Activated CD4-positive, alpha-beta T cell treated with anti-CD3 and anti-CD28 coated beads for 36 hours (primary cell): ENCODE data around the gene ACKR2. TPM values are rescaled to one million over a fixed set of nuclear protein-coding genes. Genes with fewer than 3 reads are reported as not detected.
A peak's percentile ranks its signal among the peaks of the same experiment; 100 is the strongest.

Experiments
- ATAC-seq: fragments of 200-7000 bp; cut with Tn5 transposase; one replicate; pipeline ENCODE4 v1.10.0; 2021; ENCODE audit warnings: mild to moderate bottlenecking, moderate library complexity
- CTCF ChIA-PET: fragments of 350-600 bp; sonication (Branson Sonifier 250); formaldehyde crosslinking; loops from one replicate; lab custom pipeline; 2021; ENCODE audit warnings: antibody characterized with exemption; lab: Charles Lee
- POLR2A ChIA-PET: fragments of 350-600 bp; sonication (Branson Sonifier 250); formaldehyde crosslinking; loops from one replicate; lab custom pipeline; 2021; ENCODE audit warnings: antibody characterized with exemption, inconsistent platforms; lab: Charles Lee
- DNase-seq: peaks from one replicate; pipeline ENCODE4 v3.0.0-alpha.2; 2020
- H3K27ac Mint-ChIP-seq: one replicate; pipeline ENCODE4 v1.8.0; 2021; ENCODE audit warnings: mixed read lengths
- H3K27me3 Mint-ChIP-seq: one replicate; pipeline ENCODE4 v1.8.0; 2021; ENCODE audit warnings: mixed read lengths
- H3K36me3 Mint-ChIP-seq: one replicate; pipeline ENCODE4 v1.8.0; 2021; ENCODE audit warnings: low read depth, mixed read lengths
- H3K4me1 Mint-ChIP-seq: one replicate; pipeline ENCODE4 v1.8.0; 2021; ENCODE audit warnings: mixed read lengths
- H3K4me3 Mint-ChIP-seq: one replicate; pipeline ENCODE4 v1.8.0; 2021; ENCODE audit warnings: mild to moderate bottlenecking, moderate library complexity, mixed read lengths
- H3K9me3 Mint-ChIP-seq: one replicate; pipeline ENCODE4 v1.8.0; 2021; ENCODE audit warnings: low read depth, mixed read lengths
- intact Hi-C, 2 experiments: fragments of 100-400 bp; cut with DNase I in 1 of 2; cut with micrococcal nuclease in 1 of 2; formaldehyde crosslinking; loops; one replicate each; pipeline versions ENCODE4 v1.14.2 to v1.15.1; 2022 to 2024; cut with DNase I, micrococcal nuclease
- total RNA-seq, 2 experiments: library from RNA; stranded (reverse); gene quantifications; one replicate each; pipeline ENCODE4 v1.2.3, GENCODE V29; 2021

ACKR2 gene
- total RNA-seq, 2 experiments from 2014 or later = 0.64 to 0.65 TPM

- Mint-ChIP-seq H3K36me3 (no peaks in the 10 kb centered on the region), H3K27ac (no peak overlapping the region), H3K4me1 (no peaks in the 10 kb centered on the region), H3K9me3 (no peaks in the 10 kb centered on the region), H3K4me3 (no peak overlapping the region), H3K27me3 (peaks cover 3% of the 10 kb centered on the region)
- ChIA-PET POLR2A (interaction anchor here (0.6 kb wide), 1 partner anchor 391 kb away, joined by 3 read pairs; the partner anchor contains the start of gene VIPR1), CTCF (interaction anchor here (1.7 kb wide), 1 partner anchor 62 kb away, joined by 4 read pairs; no protein-coding TSS in a partner anchor)
- ATAC-seq = no peak
- DNase-seq = no peak
- intact Hi-C loops = no loop called here
These were observed 83.6 kb downstream of the ACKR2 start for GRCh38 chr3:42892807-42893206.

DNA sequence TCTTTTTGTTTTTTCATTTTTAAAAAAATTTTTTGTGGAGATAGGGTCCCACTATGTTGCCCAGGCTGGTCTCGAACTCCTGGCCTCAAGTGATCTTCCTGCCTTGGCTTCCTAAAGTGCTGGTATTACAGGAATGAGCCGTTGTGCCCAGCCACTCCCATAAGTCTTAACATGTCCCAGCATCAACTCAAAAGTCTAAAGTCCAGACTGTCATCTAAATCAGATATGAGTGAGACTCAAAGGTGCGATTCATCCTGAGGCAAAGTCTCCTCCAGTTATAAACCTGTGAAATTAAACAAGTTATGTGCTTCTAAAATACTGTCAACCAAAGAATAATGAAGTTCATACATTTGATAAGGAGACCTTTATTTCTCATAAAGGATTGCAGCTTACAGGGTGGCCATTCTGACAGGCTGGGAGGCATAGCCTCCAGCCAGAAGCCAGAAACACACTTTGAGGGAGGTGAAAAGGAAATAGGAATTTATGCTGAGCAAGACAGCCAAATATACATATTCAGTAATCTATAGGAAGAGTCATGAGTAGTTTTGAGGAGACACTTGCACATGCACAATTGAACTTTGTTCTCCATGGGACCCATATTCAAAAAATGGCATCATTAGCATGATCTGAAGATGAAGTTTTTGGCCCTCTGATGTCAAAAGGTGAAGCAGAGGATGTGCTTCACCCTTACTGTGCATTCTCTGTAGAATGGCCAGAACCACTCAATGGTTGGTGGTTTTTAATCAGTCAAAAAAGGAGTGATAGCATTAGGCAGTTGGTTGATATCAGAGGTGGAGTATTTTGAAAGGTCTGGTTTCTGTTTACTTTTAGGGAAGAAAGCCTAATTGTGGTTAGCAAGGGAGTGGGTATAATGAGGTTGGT is 85.7 kb downstream of the ACKR2 start:
- no peak for DNase-seq
- no peaks in the 10 kb centered on the region for H3K4me1 Mint-ChIP-seq
- no peak for ATAC-seq
- no peak overlapping the region for H3K4me3 Mint-ChIP-seq
- intact Hi-C loops = no loop called here
- no peaks in the 10 kb centered on the region for H3K27me3 Mint-ChIP-seq
- peak overlapping the region; percentile 15 for H3K27ac Mint-ChIP-seq
- H3K36me3 Mint-ChIP-seq = no peaks in the 10 kb centered on the region
- no peaks in the 10 kb centered on the region for H3K9me3 Mint-ChIP-seq
- POLR2A ChIA-PET = no interaction called here
- CTCF ChIA-PET = no interaction called here

- Mint-ChIP-seq H3K4me1 (no peaks in the 10 kb centered on the region), H3K4me3 (no peak overlapping the region), H3K36me3 (no peaks in the 10 kb centered on the region), H3K9me3 (no peaks in the 10 kb centered on the region), H3K27ac (no peak overlapping the region), H3K27me3 (peaks cover under 1% of the 10 kb centered on the region)
- ATAC-seq (no peak), DNase-seq (no peak)
- intact Hi-C loops = no loop called here
- CTCF ChIA-PET = no interaction called here
- POLR2A ChIA-PET = no interaction called here
These were observed 86.3 kb downstream of the ACKR2 start for GRCh38 chr3:42895580-42895868.

DNA sequence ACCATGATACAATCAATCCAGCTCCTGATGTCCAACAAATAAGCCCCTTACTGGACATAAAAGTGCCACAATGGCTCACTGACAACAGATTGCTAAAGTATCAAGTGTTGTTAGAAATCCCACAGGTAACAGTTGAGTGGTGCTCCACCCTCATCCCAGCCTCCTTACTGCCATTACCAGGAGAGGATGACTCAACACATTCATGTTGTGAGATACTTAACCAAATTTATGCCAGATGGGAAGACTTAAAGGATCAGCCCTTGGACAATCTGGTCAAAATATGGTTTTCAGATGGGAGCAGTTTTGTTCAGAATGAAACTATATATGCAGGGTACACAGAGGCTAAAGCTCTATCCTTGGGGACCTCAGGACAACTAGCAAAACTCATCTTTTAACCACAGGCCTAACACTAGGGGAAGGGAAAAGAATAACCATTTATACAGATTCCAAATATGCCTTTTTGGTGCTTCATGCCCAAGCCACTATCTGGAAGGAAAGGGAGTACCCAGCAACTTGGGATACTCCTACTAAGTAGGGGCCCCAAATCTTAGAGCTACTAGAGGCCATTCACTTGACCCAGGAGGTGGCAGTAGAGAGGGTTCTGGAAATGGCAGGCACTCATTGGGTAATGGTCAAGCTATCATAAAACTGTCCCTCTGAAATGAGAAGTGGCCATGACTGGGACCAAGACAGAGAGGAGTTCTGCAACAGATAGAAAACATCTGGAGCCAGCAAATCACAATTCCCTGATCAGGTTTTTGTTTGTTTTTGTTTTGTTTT is 89.8 kb downstream of the ACKR2 start:
- CTCF ChIA-PET = interaction anchor here (1.1 kb wide), 1 partner anchor 10 kb away, joined by 3 read pairs; no protein-coding TSS in a partner anchor
- intact Hi-C loops = no loop called here

GRCh38 chr3:42900226-42901072 is 91.2 kb downstream of the ACKR2 start:
- ATAC-seq = no peak
- POLR2A ChIA-PET = no interaction called here
- CTCF ChIA-PET = no interaction called here

More for the DNA sequence above, 89.8 kb downstream of the ACKR2 start:
- H3K27me3 Mint-ChIP-seq = peaks cover 7% of the 10 kb centered on the region
- DNase-seq (no peak), ATAC-seq (no peak)
- no peak overlapping the region for H3K4me3 Mint-ChIP-seq
- peaks cover 8% of the 10 kb centered on the region for H3K4me1 Mint-ChIP-seq
- POLR2A ChIA-PET = no interaction called here
- H3K9me3 Mint-ChIP-seq = peaks cover 4% of the 10 kb centered on the region
- H3K36me3 Mint-ChIP-seq = no peaks in the 10 kb centered on the region
- H3K27ac Mint-ChIP-seq = no peak overlapping the region

DNA sequence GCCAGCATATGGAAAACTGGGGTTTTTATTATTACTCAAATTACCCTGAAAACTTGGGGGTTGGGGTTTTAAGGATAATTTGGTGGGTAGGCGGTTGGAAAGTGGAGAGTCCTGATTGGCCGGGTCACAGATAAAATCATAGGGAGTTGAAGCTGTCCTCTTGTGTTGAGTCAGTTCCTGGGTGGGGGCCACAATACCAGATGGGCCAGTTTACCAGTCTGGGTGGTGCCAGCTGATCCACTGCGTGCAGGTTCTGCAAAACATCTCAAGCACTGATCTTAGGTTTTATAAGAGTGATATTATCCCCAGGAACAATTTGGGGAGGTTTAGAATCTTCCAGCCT is 91.8 kb downstream of the ACKR2 start:
- Mint-ChIP-seq H3K27me3 (peaks cover 20% of the 10 kb centered on the region), H3K4me3 (no peak overlapping the region), H3K9me3 (peaks cover 7% of the 10 kb centered on the region), H3K4me1 (peaks cover 13% of the 10 kb centered on the region), H3K36me3 (peaks cover 4% of the 10 kb centered on the region), H3K27ac (no peak overlapping the region)
- ChIA-PET CTCF (no interaction called here), POLR2A (no interaction called here)
- no peak for ATAC-seq
- intact Hi-C loops = no loop called here
- DNase-seq = no peak

More at GRCh38 chr3:42900226-42901072, 91.2 kb downstream of the ACKR2 start:
- Mint-ChIP-seq H3K9me3 (peaks cover 7% of the 10 kb centered on the region), H3K27me3 (peaks cover 17% of the 10 kb centered on the region), H3K36me3 (peaks cover 2% of the 10 kb centered on the region), H3K27ac (no peak overlapping the region), H3K4me3 (no peak overlapping the region), H3K4me1 (peaks cover 8% of the 10 kb centered on the region)
- DNase-seq = no peak
- intact Hi-C loops = no loop called here

DNA sequence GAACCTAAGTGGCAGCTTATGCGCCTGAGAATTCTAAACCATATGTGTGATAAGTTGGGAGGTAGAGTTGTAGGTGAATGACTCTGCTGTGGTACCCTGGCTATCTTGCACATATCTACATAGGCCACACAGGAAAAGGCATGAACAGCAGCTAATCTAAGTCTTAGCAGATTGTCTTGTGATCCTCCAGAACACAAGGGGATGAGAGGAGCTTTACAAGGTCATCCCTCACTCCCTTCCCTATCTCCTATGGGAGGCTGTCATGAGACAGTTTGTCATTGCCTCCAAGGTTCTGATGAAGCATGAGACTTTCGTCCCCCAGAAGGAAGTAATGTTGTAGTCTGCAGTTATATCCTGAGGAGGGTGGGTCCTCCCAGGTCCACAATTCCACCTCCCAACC is 93.0 kb downstream of the ACKR2 start:
- peaks cover 29% of the 10 kb centered on the region for H3K27me3 Mint-ChIP-seq
- no peak overlapping the region for H3K27ac Mint-ChIP-seq
- peaks cover 7% of the 10 kb centered on the region for H3K9me3 Mint-ChIP-seq
- peaks cover 17% of the 10 kb centered on the region for H3K4me1 Mint-ChIP-seq
- H3K4me3 Mint-ChIP-seq = no peak overlapping the region
- intact Hi-C loops = no loop called here
- peaks cover 6% of the 10 kb centered on the region for H3K36me3 Mint-ChIP-seq
- DNase-seq (no peak), ATAC-seq (no peak)
- ChIA-PET CTCF (interaction anchor here (0.8 kb wide), 1 partner anchor 153 kb away, joined by 4 read pairs; no protein-coding TSS in a partner anchor), POLR2A (no interaction called here)

GRCh38 chr3:42904076-42904475 is 94.8 kb downstream of the ACKR2 start:
- ATAC-seq (no peak), DNase-seq (no peak)
- intact Hi-C loops = no loop called here
- CTCF ChIA-PET = no interaction called here
- Mint-ChIP-seq H3K27ac (no peak overlapping the region), H3K36me3 (peaks cover 10% of the 10 kb centered on the region), H3K4me1 (peaks cover 17% of the 10 kb centered on the region), H3K9me3 (peaks cover 7% of the 10 kb centered on the region), H3K27me3 (peaks cover 29% of the 10 kb centered on the region), H3K4me3 (no peak overlapping the region)
- POLR2A ChIA-PET = no interaction called here

DNA sequence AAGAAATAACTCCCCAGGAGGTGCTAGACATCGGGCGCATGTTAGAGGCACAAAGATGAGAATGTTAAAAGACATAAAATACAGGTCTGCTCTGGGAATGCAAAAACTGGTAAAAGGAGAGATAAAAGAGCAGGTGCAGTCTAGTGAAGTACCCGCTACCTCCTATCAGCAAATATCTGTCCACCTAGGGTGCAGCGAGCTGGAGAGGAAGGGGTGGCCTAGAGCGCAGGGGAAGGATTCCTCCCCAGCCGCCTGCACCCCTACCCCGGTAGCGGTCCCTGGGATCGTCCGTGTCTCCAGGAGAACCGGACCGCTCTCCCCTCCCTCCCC is 96.5 kb downstream of the ACKR2 start:
- peak; percentile 58 for ATAC-seq
- no peak for DNase-seq
- peaks cover 12% of the 10 kb centered on the region for H3K9me3 Mint-ChIP-seq
- H3K27me3 Mint-ChIP-seq = peaks cover 27% of the 10 kb centered on the region
- ChIA-PET CTCF (no interaction called here), POLR2A (no interaction called here)
- peaks cover 16% of the 10 kb centered on the region for H3K4me1 Mint-ChIP-seq
- peaks cover 15% of the 10 kb centered on the region for H3K36me3 Mint-ChIP-seq
- H3K4me3 Mint-ChIP-seq = peak overlapping the region; percentile 56
- intact Hi-C loops = no loop called here
- no peak overlapping the region for H3K27ac Mint-ChIP-seq

- H3K36me3 Mint-ChIP-seq = peaks cover 19% of the 10 kb centered on the region
- H3K27ac Mint-ChIP-seq = peak within 1 kb of the TSS; percentile 2
- peaks cover 26% of the 10 kb centered on the region for H3K27me3 Mint-ChIP-seq
- H3K4me1 Mint-ChIP-seq = peaks cover 11% of the 10 kb centered on the region
- peak within 1 kb of the TSS; percentile 56 for H3K4me3 Mint-ChIP-seq
- intact Hi-C loops = no loop called here
- H3K9me3 Mint-ChIP-seq = peaks cover 15% of the 10 kb centered on the region
- ChIA-PET POLR2A (no interaction called here), CTCF (no interaction called here)
- ATAC-seq (peak; percentile 63), DNase-seq (peak; percentile 49)
These were observed 97.0 kb downstream of the ACKR2 start, which contains the start of gene ZNF662 for GRCh38 chr3:42906070-42906847. Gene ZNF662 (plus strand): TSS chr3:42906142. CDS start chr3:42908115, 1,973 bp downstream.

- Mint-ChIP-seq H3K27ac (no peak overlapping the region), H3K4me3 (peak overlapping the region; percentile 56), H3K9me3 (peaks cover 18% of the 10 kb centered on the region), H3K4me1 (peaks cover 9% of the 10 kb centered on the region), H3K36me3 (peaks cover 24% of the 10 kb centered on the region), H3K27me3 (peaks cover 26% of the 10 kb centered on the region)
- ChIA-PET POLR2A (no interaction called here), CTCF (no interaction called here)
- intact Hi-C loops = no loop called here
- ATAC-seq (no peak), DNase-seq (no peak)
These were observed 97.6 kb downstream of the ACKR2 start for GRCh38 chr3:42906848-42907183.
